Measurements from ENCODE around the gene SH3TC2. TPM values are rescaled to one million over a fixed set of nuclear protein-coding genes. Genes with fewer than 3 reads are reported as not detected.

Gene SH3TC2
- polyA plus RNA-seq, 1 donor (not counting 4 experiments of a cell fraction or from before 2014, with no cell fraction given): 19.0 TPM

DNA sequence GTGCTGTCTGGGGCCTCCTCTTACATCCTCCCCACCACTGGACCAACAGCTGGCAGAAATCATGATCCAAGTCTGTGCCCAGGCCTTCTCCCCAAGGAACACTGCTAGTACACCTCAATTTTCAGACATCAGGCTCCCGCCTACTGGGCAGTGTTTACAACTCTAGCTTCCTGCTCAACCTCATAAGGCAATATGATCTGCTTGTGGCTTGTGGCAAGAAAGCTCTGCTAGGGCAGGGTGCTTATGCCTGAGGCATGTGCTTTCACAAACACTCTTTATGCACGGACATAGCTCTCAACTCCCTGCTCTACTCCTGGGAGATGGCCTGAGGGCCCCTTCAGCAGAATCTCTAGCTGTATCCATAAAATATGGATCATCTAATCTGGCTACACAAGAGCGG, 32.5 kb downstream of the SH3TC2 start:
- Histone ChIP-seq H3K4me3 (ENCODE audit: control insufficient read depth in 2 of 3, extremely low read depth in 1 of 3, insufficient read depth in 2 of 3, low read depth in 1 of 3, low read length in 3 of 3) (no peak overlapping the region), H3K4me2 (ENCODE audit: control insufficient read depth, extremely low read depth, insufficient read depth, low read depth, low read length) (no peak overlapping the region), H3K9me3 (ENCODE audit: control insufficient read depth, low read depth, low read length) (no peaks in the 10 kb centered on the region), H3K4me1 (ENCODE audit: control insufficient read depth, extremely low read depth, insufficient read depth, low read length) (no peaks in the 10 kb centered on the region), H2AFZ (ENCODE audit: control insufficient read depth, low read length) (no peak overlapping the region), H3K9ac (ENCODE audit: control insufficient read depth, extremely low read depth, insufficient read depth, low read length) (no peak overlapping the region), H3K27me3 (ENCODE audit: control insufficient read depth, extremely low read depth, insufficient read depth, low read length) (no peaks in the 10 kb centered on the region), H3K79me2 (ENCODE audit: control insufficient read depth, insufficient read depth, low read length) (no peaks in the 10 kb centered on the region), H3K9me1 (ENCODE audit: control insufficient read depth, extremely low read depth, insufficient read depth, low read length) (no peaks in the 10 kb centered on the region), H3K36me3 (ENCODE audit: control insufficient read depth in 2 of 2, extremely low read depth in 1 of 2, insufficient read depth in 2 of 2, low read length in 2 of 2) (peaks cover 26 to 28% of the 10 kb centered on the region in 2 experiments), H3K27ac (ENCODE audit: control insufficient read depth, insufficient read depth, low read length) (no peak overlapping the region), H4K20me1 (ENCODE audit: control insufficient read depth, extremely low read depth, insufficient read depth, low read length) (no peaks in the 10 kb centered on the region)
- TF ChIP-seq EZH2 (IDR thresholded peaks at IDR 0.05; ENCODE audit: low read length): no peak
- TF ChIP-seq, protein P1, sequence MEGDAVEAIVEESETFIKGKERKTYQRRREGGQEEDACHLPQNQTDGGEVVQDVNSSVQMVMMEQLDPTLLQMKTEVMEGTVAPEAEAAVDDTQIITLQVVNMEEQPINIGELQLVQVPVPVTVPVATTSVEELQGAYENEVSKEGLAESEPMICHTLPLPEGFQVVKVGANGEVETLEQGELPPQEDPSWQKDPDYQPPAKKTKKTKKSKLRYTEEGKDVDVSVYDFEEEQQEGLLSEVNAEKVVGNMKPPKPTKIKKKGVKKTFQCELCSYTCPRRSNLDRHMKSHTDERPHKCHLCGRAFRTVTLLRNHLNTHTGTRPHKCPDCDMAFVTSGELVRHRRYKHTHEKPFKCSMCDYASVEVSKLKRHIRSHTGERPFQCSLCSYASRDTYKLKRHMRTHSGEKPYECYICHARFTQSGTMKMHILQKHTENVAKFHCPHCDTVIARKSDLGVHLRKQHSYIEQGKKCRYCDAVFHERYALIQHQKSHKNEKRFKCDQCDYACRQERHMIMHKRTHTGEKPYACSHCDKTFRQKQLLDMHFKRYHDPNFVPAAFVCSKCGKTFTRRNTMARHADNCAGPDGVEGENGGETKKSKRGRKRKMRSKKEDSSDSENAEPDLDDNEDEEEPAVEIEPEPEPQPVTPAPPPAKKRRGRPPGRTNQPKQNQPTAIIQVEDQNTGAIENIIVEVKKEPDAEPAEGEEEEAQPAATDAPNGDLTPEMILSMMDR (optimal IDR thresholded peaks at IDR 0.05 in 1 of 3, IDR thresholded peaks at IDR 0.05 in 1 of 3, conservative IDR thresholded peaks at IDR 0.05 in 1 of 3; ENCODE audit: extremely low read depth in 1 of 3, insufficient read depth in 2 of 3, low read length in 3 of 3): no peak
- FAIRE-seq (no peak), DNase-seq (ENCODE audit: low read depth, low spot score) (no peak)
- dilution Hi-C loops (cut with MboI; ENCODE audit: extremely low pct_ligation_motif_present, low sequenced_read_pairs): no loop called here

- no peak for TF ChIP-seq EZH2 (IDR thresholded peaks at IDR 0.05; ENCODE audit: low read length)
- TF ChIP-seq, protein P1 (optimal IDR thresholded peaks at IDR 0.05 in 1 of 3, IDR thresholded peaks at IDR 0.05 in 1 of 3, conservative IDR thresholded peaks at IDR 0.05 in 1 of 3; ENCODE audit: extremely low read depth in 1 of 3, insufficient read depth in 2 of 3, low read length in 3 of 3): no peak
- FAIRE-seq (no peak), DNase-seq (ENCODE audit: low read depth, low spot score) (no peak)
- Histone ChIP-seq H3K9ac (ENCODE audit: control insufficient read depth, extremely low read depth, insufficient read depth, low read length) (no peak overlapping the region), H4K20me1 (ENCODE audit: control insufficient read depth, extremely low read depth, insufficient read depth, low read length) (no peaks in the 10 kb centered on the region), H3K4me1 (ENCODE audit: control insufficient read depth, extremely low read depth, insufficient read depth, low read length) (no peaks in the 10 kb centered on the region), H3K36me3 (ENCODE audit: control insufficient read depth in 2 of 2, extremely low read depth in 1 of 2, insufficient read depth in 2 of 2, low read length in 2 of 2) (peaks cover 27 to 33% of the 10 kb centered on the region in 2 experiments), H3K27me3 (ENCODE audit: control insufficient read depth, extremely low read depth, insufficient read depth, low read length) (no peaks in the 10 kb centered on the region), H3K9me3 (ENCODE audit: control insufficient read depth, low read depth, low read length) (no peaks in the 10 kb centered on the region), H3K27ac (ENCODE audit: control insufficient read depth, insufficient read depth, low read length) (no peak overlapping the region), H3K4me3 (ENCODE audit: control insufficient read depth in 2 of 3, extremely low read depth in 1 of 3, insufficient read depth in 2 of 3, low read depth in 1 of 3, low read length in 3 of 3) (no peak overlapping the region), H2AFZ (ENCODE audit: control insufficient read depth, low read length) (no peak overlapping the region), H3K9me1 (ENCODE audit: control insufficient read depth, extremely low read depth, insufficient read depth, low read length) (no peaks in the 10 kb centered on the region), H3K79me2 (ENCODE audit: control insufficient read depth, insufficient read depth, low read length) (no peaks in the 10 kb centered on the region), H3K4me2 (ENCODE audit: control insufficient read depth, extremely low read depth, insufficient read depth, low read depth, low read length) (no peak overlapping the region)
- dilution Hi-C loops (cut with MboI; ENCODE audit: extremely low pct_ligation_motif_present, low sequenced_read_pairs): no loop called here
Measured at GRCh38 chr5:149028984-149029383, 33.9 kb downstream of the SH3TC2 start.

All from keratinocyte (primary cell).